Activated CD8-positive, alpha-beta memory T cell treated with anti-CD3 and anti-CD28 coated beads for 1 hour (primary cell): ENCODE measurements around the gene ARHGAP6.
"Not testable (repeated sequence)": the region's sequence is repeated elsewhere in the genome, so short reads cannot be mapped to it uniquely, and the experiment has no call there.

ENCODE experiments used
- DNase-seq, 2 donors: peaks; one replicate each; pipeline ENCODE4 v3.0.0-alpha.2; 2020; ENCODE audit warnings: low read depth in 1 of 2; ENCODE audit errors: extremely low read depth in 1 of 2

Gene ARHGAP6

DNA sequence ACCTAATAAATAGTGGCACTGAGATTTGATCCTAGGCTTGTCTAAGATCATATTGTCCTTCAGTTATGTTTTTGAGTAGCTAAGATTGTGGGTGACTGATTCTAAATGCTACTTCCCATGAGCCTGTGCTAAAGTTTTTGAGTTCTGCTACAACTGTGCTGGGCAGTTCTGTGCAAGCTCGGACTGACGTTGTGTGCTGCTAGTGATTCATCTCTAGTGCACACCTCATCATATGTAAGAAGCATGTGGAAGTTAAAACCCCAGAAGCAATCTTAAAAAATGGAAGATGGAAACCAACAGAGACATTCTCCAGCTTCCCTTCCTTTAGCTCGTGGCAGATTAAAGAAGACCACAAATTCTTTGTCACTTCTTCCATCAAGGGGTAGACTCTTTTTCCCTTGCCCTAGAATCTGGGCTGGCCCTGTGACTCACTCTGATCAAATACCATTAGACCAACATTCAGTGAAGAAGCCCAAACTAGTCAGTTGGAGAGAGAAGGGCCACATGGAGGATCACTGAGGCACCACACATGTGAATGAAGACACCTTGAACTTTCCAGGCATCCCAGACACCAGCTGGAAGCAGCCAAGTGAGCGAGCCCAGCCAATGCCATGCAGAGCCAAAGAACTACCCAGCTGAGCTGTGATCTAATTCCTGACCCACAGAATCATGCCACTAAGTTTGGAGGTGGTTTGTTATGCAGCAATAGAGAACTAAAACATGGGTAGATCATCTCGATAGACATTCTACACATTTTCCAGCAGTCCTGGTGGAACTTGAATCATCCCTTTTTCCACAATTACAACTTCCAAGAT, 16.8 kb downstream of the ARHGAP6 start:
- DNase-seq, result no peak

DNA sequence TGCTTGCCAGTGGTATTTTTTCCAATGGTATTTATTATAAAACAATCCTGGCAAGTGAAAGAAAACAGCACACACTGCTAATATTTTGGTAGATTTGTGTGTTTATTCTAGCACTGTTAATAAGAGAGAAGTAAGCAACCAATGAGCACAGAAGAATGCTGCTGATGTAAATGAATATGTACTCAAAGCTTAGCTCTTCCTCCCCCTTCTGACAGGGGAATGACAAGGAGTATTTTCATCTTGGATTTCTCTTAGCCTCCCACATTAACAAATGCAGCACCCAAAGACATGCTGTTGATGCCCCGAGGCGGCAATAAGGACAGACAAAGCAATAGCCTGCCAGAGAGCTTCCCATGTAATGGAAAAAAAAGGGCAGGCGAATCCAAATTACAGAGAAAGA, 18.6 kb downstream of the ARHGAP6 start:
- DNase-seq, result no peak

DNA sequence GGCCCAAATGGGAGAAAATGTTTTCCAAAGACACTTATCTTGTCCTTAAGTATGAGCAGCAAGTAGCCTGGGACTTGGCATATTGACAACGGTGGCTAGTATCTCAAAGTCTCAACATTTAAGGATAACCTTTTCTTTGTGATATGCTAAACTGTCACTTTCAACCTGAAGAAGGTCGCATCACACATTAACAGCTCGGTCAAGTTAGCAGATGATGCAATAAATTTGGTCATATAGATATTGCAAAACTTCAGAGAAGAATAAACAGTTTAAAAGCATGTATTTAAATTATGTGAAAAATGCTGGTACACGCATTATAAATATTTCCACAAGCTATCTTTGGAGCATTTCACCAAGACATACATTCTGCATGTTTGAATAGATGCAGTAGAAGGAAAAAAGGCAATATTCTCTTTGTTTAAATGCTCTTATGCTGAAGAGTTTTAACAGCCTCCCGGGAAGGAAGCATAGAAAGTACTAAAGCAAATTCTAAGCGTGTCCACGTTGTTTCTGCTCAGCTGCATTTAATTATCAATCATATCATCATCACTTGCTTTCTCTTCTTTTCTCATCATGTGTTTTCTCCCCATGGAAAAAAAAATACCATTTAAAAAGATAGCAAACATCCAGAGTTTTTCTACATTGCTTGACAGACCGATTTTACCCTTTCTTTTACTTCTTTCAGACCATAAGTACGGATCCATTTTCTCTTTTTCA, 24.2 kb downstream of the ARHGAP6 start:
- no peak for DNase-seq

DNA sequence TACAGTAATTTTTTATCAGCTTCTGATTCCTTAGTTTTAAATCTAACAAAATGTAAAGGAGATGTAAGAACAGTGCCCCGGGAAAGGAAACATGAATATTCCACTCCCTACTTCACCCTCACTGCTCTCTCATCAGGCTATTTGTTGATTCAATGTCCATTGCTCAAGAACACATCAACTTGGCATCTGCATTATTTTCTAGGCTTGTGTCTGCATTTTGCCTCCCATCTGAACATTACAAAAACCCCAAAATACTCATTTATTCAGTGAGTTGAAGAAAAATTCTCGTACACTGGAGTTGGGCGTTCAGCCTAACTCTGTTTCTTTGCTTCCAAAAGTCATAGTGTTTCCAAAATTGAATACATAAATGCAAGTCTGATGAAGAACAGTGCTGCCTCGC, 25.6 kb downstream of the ARHGAP6 start:
- no peak for DNase-seq

DNA sequence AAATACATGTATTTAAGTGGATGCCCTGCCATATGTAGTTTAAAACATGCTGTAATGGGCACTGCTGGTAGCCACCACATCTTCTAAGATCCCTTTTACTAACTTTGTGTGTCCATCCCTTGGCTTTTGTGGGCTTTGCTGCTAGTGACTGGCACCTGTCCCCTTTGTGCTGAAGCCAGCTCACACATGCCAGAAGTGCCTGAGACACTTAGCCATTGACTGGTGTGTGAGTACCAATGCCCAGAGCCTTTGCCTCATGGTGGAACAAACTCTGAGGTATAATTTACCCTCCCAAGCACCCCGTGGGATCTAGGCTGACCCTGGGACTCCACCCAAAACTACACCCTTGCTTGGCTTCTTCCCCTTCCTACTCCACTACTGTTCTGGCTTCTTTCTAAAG, 33.0 kb downstream of the ARHGAP6 start:
- DNase-seq, result no peak

DNA sequence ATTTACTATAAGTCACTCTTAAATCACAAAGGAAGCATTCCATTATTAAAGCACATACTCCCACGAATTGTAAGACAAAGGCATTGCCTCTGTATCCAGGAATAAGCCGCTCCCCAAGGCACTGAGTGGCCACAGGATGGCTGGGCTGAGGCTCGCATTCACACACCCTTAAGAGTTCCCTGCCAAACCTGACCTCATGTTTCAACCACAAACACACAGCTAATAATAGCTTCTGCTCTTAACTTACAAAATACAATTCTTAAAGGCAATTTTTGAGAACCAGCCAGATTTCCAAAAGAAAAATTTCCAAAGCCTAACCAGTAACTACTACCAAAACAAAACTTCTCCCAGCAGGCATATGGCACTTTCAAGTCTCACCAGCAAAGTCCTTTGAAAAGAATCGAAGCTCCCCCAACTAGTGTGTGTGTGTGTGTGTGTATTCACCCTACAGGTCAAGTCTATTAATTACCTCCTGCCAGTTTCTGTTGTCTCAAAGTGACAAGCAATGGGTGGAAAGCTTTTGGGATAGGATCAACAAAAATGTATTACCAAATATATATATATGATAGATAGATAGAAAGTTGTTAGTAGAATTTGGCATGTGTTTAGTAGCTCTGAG, 36.0 kb downstream of the ARHGAP6 start:
- no peak for DNase-seq

DNA sequence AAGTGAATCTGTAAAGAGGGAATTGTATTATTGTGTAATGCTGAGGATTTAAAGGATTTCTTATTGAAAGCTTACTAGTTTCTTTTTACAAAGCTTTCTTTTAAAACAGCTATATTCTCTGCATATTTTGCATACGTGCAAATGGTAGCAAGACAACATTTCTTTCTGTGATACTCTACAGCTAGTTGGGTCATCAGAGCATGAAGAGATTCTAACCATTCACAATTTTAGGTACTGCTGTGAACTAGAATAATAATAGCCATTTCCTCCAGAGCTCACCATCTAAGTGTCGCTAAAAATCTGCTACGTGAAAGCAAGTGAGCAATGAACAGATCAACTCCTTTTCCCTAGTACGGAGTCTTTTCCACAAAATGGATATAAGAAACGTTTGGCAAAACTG, 37.3 kb downstream of the ARHGAP6 start:
- no peak for DNase-seq

DNA sequence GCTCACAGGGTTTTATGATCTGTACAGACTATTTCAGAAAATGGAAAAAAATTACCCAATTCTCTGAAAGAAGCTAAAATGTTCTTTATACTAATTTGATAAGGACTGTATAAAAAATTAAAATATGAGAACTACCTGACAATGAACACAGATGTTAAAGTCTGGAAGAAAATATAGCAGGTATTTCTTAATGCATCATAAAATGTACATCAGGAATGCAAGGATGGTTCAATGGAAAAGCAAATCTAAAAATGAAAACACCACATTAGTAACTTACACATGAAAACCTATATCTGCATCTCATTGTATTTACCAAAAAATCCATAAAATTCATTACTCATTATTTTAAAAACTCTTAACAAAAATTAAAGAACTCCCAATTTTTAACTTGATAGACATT, 39.4 kb downstream of the ARHGAP6 start:
- DNase-seq, result no peak

DNA sequence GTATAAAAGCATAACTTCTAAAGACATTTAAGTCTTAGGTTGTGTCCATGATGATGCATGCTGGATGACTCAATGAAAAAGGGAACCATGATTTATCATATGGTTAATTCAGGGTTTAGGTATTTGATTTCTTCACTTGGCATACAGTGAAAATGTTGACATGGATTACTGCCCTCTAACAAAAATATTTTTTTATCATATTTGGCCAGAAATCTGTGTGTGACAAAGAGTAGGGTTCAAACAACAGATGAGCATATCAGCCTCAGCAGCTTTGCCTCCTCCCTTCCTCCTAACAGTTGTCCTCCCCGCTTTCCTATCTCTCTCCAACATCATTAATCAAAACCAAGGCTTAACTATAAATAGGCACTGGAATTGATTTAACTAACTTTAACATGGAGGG, 46.3 kb downstream of the ARHGAP6 start:
- DNase-seq, result no peak

DNA sequence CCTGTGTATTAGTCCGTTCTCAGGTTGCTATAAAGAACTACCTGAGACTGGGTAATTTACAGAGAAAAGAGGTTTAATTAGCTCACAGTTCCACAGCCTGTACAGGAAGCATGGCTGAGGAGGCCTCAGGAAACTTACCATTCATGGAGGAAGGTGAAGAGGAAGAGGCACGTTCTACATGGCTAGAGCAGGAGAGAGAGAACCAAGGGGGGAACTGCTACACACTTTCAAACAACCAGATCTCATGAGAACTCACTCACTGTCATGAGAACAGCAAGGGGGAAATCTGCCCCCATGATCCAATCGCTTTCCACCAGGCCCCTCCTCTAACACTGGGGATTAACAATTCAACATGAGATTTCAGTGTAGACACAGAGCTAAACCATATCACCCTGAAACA, 51.5 kb downstream of the ARHGAP6 start:
- DNase-seq, result not testable (repeated sequence)

DNA sequence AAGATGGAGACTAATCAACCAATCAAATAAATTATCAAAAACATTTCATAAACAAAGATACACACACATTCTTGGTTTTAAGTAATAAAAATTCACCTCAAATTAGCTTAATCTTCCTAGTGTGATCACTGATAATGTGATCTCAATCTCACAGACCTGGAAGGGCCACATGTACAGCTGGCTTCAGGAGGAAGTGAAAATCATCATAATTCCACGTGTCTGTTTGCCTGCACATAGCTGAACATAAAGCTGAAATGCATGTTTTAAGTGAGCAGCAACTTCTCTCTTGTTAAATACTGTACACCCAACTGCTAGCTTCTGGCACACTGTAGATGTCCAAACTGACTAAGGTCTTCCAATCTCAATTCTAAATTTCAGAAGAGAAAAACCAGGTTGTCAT, 53.8 kb downstream of the ARHGAP6 start:
- no peak for DNase-seq

DNA sequence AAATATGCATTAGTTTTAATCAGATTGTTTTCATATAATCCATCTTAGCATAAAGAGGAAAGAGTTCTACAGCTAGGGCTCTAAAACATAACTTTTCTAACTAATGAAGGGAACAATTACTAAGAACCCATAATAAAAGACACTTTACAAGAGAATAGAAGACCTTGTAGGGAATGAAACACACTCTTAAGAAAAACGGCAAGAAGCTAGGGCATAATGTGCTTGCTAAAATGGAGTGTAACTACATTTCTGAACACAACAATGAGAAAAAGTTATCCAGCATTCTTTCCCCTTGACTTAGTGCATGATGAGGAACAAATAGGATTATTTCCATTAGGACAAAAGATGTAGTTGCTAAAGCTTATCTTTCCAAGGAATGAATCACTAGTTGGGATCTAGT, 54.6 kb downstream of the ARHGAP6 start:
- DNase-seq, result no peak

DNA sequence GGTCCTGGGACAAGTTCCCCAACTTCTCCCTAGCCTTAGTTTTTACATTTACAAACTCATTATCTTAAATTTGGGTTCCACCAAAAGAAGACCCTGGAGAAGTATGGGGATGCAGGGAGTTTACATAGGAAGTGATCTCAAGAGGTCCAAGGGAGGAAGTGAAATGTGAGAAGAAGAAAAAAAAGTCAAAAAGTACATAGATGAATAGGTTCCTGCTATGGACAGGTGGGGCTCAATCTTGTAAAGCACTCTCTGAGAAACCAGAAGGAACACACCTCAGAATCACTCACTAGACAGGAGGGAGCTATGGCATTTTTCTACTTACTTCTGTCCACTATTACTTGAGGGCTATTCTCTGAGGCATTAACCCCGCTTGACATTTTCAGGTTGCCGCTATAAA, 56.6 kb downstream of the ARHGAP6 start:
- no peak for DNase-seq

DNA sequence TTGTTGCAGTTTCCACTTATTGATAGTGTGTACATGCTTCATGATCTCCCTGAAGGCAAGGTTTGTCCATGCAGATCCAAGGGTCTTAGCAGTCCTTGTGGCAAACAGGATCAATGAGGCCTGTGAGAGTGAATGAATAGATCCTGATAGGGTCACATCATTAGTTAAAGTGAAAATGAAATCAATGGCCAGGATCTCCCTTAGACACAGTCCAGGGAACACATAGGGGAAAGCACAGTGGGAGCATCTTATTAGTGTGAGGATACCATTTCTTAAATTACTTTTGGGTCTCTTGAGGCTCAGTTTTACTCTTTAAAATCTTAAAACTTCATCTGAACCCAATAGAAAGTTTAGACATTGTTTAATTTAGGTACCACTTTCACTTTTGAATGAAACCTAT, 59.3 kb downstream of the ARHGAP6 start:
- no peak for DNase-seq

DNA sequence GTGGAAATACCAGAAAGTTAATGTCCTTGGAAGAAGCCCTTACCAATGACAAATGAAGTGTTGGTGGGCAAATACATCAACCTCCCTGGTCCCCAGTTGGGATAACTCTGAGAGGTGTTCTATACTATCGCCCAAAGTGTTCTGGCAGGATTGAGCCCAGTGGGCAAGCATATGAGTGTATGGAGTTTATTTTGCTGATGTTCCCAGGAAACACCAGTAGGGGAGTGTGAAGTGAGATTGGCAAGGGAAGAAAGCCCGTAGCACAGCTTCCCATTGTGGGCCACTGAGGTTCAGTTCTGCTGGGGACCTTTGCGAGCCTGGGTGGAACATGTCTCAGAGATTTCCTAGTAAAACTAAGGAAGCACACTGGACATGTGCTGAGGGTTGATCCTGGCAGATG, 65.1 kb downstream of the ARHGAP6 start:
- DNase-seq, result no peak

DNA sequence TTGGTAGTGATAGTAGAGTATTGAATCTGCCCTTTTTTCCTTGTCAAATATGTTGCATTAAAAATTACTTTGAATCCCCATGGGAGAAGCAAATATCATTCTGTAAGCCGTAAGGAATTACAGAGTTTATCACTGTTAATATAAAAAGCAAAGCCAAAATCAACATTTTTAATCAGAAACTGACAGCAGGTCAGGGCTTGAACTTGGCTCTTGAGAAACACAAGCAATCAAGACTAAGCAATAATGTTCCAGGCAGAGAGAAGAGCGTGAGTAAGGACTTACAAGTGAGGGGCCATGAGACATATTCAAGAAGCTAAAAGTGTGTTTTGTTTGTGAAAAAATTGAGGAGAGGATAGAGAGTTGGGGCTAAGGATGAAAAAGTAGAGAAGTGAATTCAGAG, 68.2 kb downstream of the ARHGAP6 start:
- DNase-seq, result no peak

DNA sequence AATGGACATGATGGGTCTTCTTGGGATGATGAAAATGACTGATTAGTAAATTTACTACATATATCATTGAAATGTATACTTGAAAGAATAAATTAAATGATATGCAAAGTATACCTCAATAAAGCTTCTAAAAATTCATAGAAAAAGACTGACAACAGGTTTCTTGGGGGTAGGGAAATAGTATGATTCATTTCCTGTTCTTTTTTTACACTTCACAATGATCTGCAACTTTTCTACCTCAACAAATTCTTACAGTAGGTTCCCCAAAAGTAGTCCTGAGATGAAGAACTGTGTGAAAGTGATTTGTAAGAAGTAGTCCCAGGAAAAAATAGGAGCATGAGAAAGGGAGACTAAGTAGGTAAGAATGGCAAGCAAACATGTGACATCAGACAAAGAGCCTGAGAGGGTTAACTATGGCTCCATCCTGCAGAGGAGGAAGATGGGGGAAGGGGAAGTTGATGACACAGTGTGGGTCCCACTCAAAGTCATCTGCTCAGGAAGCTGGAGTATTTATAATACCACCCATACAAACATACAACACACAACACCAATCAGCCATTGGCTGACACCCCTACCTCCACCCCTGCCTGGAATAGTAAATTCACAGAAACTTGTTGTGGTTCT, 73.9 kb downstream of the ARHGAP6 start:
- DNase-seq, result no peak

DNA sequence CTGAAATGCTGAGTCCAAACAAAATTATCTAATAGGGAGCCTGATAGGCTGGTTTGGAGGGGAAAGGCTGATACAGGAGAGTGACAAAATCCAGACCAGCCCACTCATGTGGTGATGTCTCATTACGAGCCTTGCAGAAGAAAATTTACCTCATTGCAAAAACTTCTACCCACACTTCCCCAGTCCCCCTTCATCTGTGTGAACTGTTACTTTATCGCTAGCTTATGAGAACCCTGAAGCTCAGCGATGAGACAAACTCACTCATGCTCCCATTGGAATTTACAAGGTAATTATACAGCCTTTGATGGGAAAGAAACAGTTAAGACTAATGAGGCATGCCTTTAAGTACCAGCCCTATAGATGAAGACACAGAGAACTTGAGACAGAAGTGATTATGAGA, 76.1 kb downstream of the ARHGAP6 start:
- no peak for DNase-seq

DNA sequence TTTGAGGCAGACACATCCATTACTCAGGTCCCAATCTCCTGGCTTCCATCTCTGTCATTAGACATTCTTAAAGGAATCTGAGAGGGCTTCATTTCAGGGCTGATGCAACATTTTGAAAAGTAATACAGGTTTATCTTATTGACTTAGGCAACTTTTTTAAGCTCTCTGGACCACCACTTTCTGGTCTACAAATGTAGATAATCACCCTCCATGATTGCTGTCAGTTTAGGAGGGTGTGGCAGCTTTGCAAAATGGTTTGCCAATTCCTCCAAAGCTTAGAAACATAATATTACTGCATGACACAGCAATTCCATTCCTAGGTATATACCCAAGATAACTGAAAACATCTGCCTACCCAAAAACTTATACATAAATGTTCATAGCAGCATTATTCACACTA, 77.6 kb downstream of the ARHGAP6 start:
- no peak for DNase-seq

DNA sequence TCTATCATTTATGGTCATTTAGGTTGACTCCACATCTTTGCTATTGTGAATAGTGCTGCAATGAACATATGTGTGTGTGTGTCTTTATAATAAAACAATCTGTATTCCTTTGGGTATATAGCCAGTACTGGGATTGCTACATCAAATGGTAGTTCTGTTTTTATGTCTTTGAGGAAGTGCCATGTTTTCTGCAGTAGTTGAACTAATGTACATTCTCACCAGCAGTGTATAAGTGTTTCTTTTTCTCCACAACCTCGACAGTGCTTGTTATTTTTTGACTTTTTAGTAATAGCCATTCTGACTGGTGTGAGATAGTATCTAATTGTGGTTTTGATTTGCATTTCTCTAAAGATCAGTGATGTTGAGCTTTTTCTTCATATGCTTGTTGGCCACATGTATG, 80.5 kb downstream of the ARHGAP6 start:
- no peak for DNase-seq

DNA sequence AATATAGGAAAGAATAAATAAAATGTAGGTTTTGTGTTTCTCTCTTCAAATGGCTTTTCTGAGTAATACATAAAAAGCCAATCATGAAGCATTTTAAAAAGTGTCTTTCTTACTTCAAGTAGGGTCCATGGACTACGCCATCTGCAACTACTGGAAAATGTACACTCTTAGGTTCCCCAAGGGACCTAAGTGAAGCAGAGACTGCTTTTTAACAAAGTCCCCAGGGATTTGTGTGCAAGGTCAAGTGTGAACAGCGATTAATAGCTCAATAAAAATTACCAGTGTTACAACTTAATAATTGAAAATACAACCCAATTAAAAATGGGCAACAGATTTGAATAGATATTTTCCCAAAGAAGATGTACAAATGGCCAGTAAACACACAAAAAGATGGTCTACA, 84.9 kb downstream of the ARHGAP6 start:
- no peak for DNase-seq
